ENCODE data around the gene PMEPA1. TPM values are rescaled to one million over a fixed set of nuclear protein-coding genes. Genes with fewer than 3 reads are reported as not detected.

The PMEPA1 gene
- total and polyA plus RNA-seq, 2 donors (not counting 3 experiments of a cell fraction or from before 2014, with no cell fraction given) = 31.6 to 33.2 TPM

GRCh38 chr20:57672953-57673575 lies 36.8 kb downstream of the PMEPA1 start:
- H2AFZ ChIP-seq (ENCODE audit: low read depth, low read length) = no peak overlapping the region
- peak overlapping the region; percentile 61 for H3K27ac ChIP-seq (ENCODE audit: insufficient read depth, low read depth, low read length)
- no peak overlapping the region for H3K4me3 ChIP-seq (replicated peaks in 1 of 3; ENCODE audit: insufficient read depth in 1 of 3, low read depth in 1 of 3, low read length in 3 of 3)
- FAIRE-seq = no peak
- H3K79me2 ChIP-seq (ENCODE audit: control insufficient read depth, insufficient read depth, low read length) = peaks cover 61% of the 10 kb centered on the region
- H3K9me1 ChIP-seq (replicated peaks; ENCODE audit: control insufficient read depth, extremely low read depth, insufficient read depth, low read length) = no peaks in the 10 kb centered on the region
- ChIA-PET CTCF (interaction anchor here (0.7 kb wide), 1 partner anchor 19 kb away, joined by 3 read pairs; no protein-coding TSS in a partner anchor), POLR2A (no interaction called here)
- no TSS peak for BruUV-seq (replicated peaks)
- peak overlapping the region; percentile 49 for H3K9ac ChIP-seq (replicated peaks; ENCODE audit: extremely low read depth, insufficient read depth, low read length)
- no peaks in the 10 kb centered on the region for H4K20me1 ChIP-seq (replicated peaks; ENCODE audit: control insufficient read depth, extremely low read depth, insufficient read depth, low read length)
- dilution Hi-C loops (cut with MboI; ENCODE audit: extremely low pct_ligation_motif_present, low sequenced_read_pairs) (no loop called here), intact Hi-C loops (cut with micrococcal nuclease) (loop anchor here (1.0 kb wide), 3 partner anchors 25 to 75 kb away; partner anchors contain the start of gene PMEPA1)
- H3K4me2 ChIP-seq (ENCODE audit: insufficient read depth, low read length) = no peak overlapping the region
- TF ChIP-seq MYC (IDR thresholded peaks at IDR 0.05; ENCODE audit: low read depth, low read length) (no peak), MAX (IDR thresholded peaks at IDR 0.05; ENCODE audit: insufficient read depth, insufficient read length) (no peak), JUN (IDR thresholded peaks at IDR 0.05; ENCODE audit: borderline replicate concordance, insufficient read depth, insufficient read length, low read depth) (no peak), EZH2 (IDR thresholded peaks at IDR 0.05; ENCODE audit: borderline replicate concordance, low read depth, low read length, severe bottlenecking) (no peak), POLR2A (IDR thresholded peaks at IDR 0.05; ENCODE audit: low read depth, low read length) (no peak), GATA2 (IDR thresholded peaks at IDR 0.05; ENCODE audit: insufficient read depth, insufficient read length, low read depth, low read length) (no peak), FOS (IDR thresholded peaks at IDR 0.05; ENCODE audit: borderline replicate concordance, insufficient read depth, low read length) (no peak), POLR2AphosphoS5 (IDR thresholded peaks at IDR 0.05; ENCODE audit: insufficient read depth, low read depth, low read length) (no peak)
- H3K36me3 ChIP-seq (ENCODE audit: control insufficient read depth in 2 of 2, extremely low read depth in 1 of 2, insufficient read depth in 2 of 2, low read length in 2 of 2) = no peaks in the 10 kb centered on the region
- peaks cover 7% of the 10 kb centered on the region for H3K4me1 ChIP-seq (ENCODE audit: control insufficient read depth, extremely low read depth, insufficient read depth, low read length)
- H3K9me3 ChIP-seq (replicated peaks; ENCODE audit: control insufficient read depth, insufficient read depth, low read length) = no peaks in the 10 kb centered on the region
- H3K27me3 ChIP-seq (ENCODE audit: control insufficient read depth in 2 of 2, insufficient read depth in 2 of 2, low read length in 2 of 2) = no peaks in the 10 kb centered on the region
- no peak for DNase-seq (ENCODE audit: low read depth, low spot score)

All from endothelial cell of umbilical vein (primary cell).